Midbrain (tissue), 1 donor: Measurements from ENCODE around the gene TIGD6.
A peak's percentile ranks its signal among the peaks of the same experiment; 100 is the strongest.

Experiments used
- DNase-seq: peaks from one replicate; lab custom pipeline; 2025; lab: John Stamatoyannopoulos, UW

The TIGD6 gene

GRCh38 chr5:150016537-150016936 is 16.1 kb upstream of the TIGD6 start:
- DNase-seq = no peak

- no peak for DNase-seq
Measured at GRCh38 chr5:150015415-150015814, 15.0 kb upstream of the TIGD6 start.

- no peak for DNase-seq
Measured at GRCh38 chr5:150014456-150014855, 14.0 kb upstream of the TIGD6 start.

GRCh38 chr5:150013931-150014330 is 13.5 kb upstream of the TIGD6 start:
- no peak for DNase-seq

- DNase-seq = no peak
Measured at GRCh38 chr5:150009671-150010387, 9.4 kb upstream of the TIGD6 start.

GRCh38 chr5:150007050-150007449 is 6.6 kb upstream of the TIGD6 start:
- DNase-seq = no peak

GRCh38 chr5:150006318-150006717 is 5.9 kb upstream of the TIGD6 start:
- DNase-seq = no peak

GRCh38 chr5:150001660-150002486 is 1.4 kb upstream of the TIGD6 start:
- DNase-seq = peak; percentile 11

GRCh38 chr5:150000990-150001659 is 671 bp upstream of the TIGD6 start:
- DNase-seq = no peak

- DNase-seq = no peak
Measured at GRCh38 chr5:149999866-150000255, 593 bp downstream of the TIGD6 start.

GRCh38 chr5:149999359-149999758 is 1.1 kb downstream of the TIGD6 start:
- no peak for DNase-seq

- no peak for DNase-seq
Measured at GRCh38 chr5:149998281-149998680, 2.2 kb downstream of the TIGD6 start.

- no peak for DNase-seq
Measured at GRCh38 chr5:149996205-149996890, 4.1 kb downstream of the TIGD6 start.

- peak; percentile 68 for DNase-seq
Measured at GRCh38 chr5:149995385-149996204, 4.9 kb downstream of the TIGD6 start.

- DNase-seq = no peak
Measured at GRCh38 chr5:149993471-149993870, 7.0 kb downstream of the TIGD6 start.

- DNase-seq = peak; percentile 75
Measured at GRCh38 chr5:149990518-149991376, 9.7 kb downstream of the TIGD6 start.

- DNase-seq = no peak
Measured at GRCh38 chr5:149988126-149988525, 12.3 kb downstream of the TIGD6 start.

- no peak for DNase-seq
Measured at GRCh38 chr5:149982505-149982904, 17.9 kb downstream of the TIGD6 start.

- no peak for DNase-seq
Measured at GRCh38 chr5:149981206-149981605, 19.2 kb downstream of the TIGD6 start.

- DNase-seq = no peak
Measured at GRCh38 chr5:149979896-149980295, 20.6 kb downstream of the TIGD6 start.
